ENCODE measurements around the gene OXTR.

- TF ChIP-seq CTCF (IDR thresholded peaks at IDR 0.05): no peak
- TF ChIP-seq POLR2A (IDR thresholded peaks at IDR 0.05): no peak
Observed at GRCh38 chr3:8768364-8769087, 887 bp downstream of the OXTR start.
